GM12878 (cell line): ENCODE measurements around the gene LTC4S. TPM values are rescaled to one million over a fixed set of nuclear protein-coding genes. Genes with fewer than 3 reads are reported as not detected.

Experiments used
- ATAC-seq: fragments of 200-7000 bp; cut with Tn5 transposase; 3 replicates; pipeline ENCODE4 v1.9.1; 2020; ENCODE audit warnings: mild to moderate bottlenecking, moderate library complexity
- BruUV-seq: library from RNA; stranded (reverse); fragments of 400-500 nt; replicated peaks from 2 replicates; lab custom pipeline; 2021; lab: Mats Ljungman, UMichigan
- CTCF ChIA-PET: fragments of 300-600 bp; sonication (Branson Sonifier 250); formaldehyde crosslinking; extraction: SDS; loops from one replicate; lab custom pipeline; 2021; ENCODE audit warnings: inconsistent platforms; lab: Yijun Ruan, JAX
- POLR2A ChIA-PET: fragments of 350-600 bp; formaldehyde crosslinking; extraction: SDS; loops from one replicate; lab custom pipeline; 2021; ENCODE audit warnings: inconsistent platforms; lab: Charles Lee
- RAD21 ChIA-PET: fragments of 300-600 bp; sonication (Branson Sonifier 250); formaldehyde crosslinking; loops from one replicate; lab custom pipeline; 2023; ENCODE audit warnings: antibody characterized with exemption; ENCODE audit not compliant: unreplicated experiment; lab: Charles Lee
- SMC1A ChIA-PET: fragments of 300-600 bp; sonication (Branson Sonifier 250); formaldehyde crosslinking; loops from one replicate; lab custom pipeline; 2023; ENCODE audit not compliant: unreplicated experiment, uncharacterized antibody; lab: Charles Lee
- DNase-seq: peaks from one replicate; pipeline ENCODE4 v3.0.0-alpha.2; 2011; ENCODE audit warnings: low read depth, low spot score
- FAIRE-seq: peaks from 3 replicates; lab custom pipeline; 2011; peaks lifted over from hg19 to GRCh38; lab: Jason Lieb, UNC
- H2AFZ ChIP-seq: 2 replicates; pipeline ENCODE4 v1.6.0; 2011; ENCODE audit warnings: low read depth, low read length, control low read depth; ENCODE audit not compliant: control insufficient read depth
- H3K27ac ChIP-seq: 2 replicates; pipeline ENCODE4 v1.5.1; 2011; ENCODE audit warnings: control low read depth; ENCODE audit not compliant: control insufficient read depth, insufficient read depth
- H3K27me3 ChIP-seq, 2 experiments: replicated peaks in 1 of 2; 2 replicates each; pipeline versions ENCODE4 v1.6.0 to v1.6.1; 2011; ENCODE audit warnings: low read length in 1 of 2; ENCODE audit not compliant: control insufficient read depth in 2 of 2, insufficient read depth in 2 of 2
- H3K36me3 ChIP-seq, 2 experiments: 2 replicates each; pipeline ENCODE4 v1.5.1; 2011; ENCODE audit warnings: low read length in 1 of 2; ENCODE audit not compliant: control insufficient read depth in 2 of 2, insufficient read depth in 2 of 2
- H3K4me1 ChIP-seq: 2 replicates; pipeline ENCODE4 v1.6.1; 2011; ENCODE audit warnings: mild to moderate bottlenecking, low read length, moderate library complexity, mixed read lengths; ENCODE audit not compliant: control insufficient read depth, insufficient read depth
- H3K4me2 ChIP-seq: 2 replicates; pipeline ENCODE4 v1.6.0; 2011; ENCODE audit warnings: control low read depth; ENCODE audit not compliant: control insufficient read depth, insufficient read depth
- H3K4me3 ChIP-seq: fragments of 200-600 bp; sonication (generic); 2 replicates; pipeline ENCODE4 v1.5.1; 2016
- H3K79me2 ChIP-seq: 2 replicates; pipeline ENCODE4 v1.6.0; 2011; ENCODE audit warnings: low read length; ENCODE audit not compliant: control insufficient read depth, insufficient read depth
- H3K9ac ChIP-seq: 2 replicates; pipeline ENCODE4 v1.8.0; 2011; ENCODE audit warnings: low read length, control low read depth, mixed read lengths; ENCODE audit not compliant: control insufficient read depth, insufficient read depth
- H3K9me3 ChIP-seq: replicated peaks from 3 replicates; pipeline ENCODE4 v1.5.1; 2011; ENCODE audit warnings: mild to moderate bottlenecking, low read length; ENCODE audit not compliant: control insufficient read depth, insufficient read depth
- H4K20me1 ChIP-seq: 2 replicates; pipeline ENCODE4 v1.6.0; 2011; ENCODE audit not compliant: control insufficient read depth, insufficient read depth
- ATF2 ChIP-seq: IDR thresholded peaks from 2 replicates; pipeline ENCODE4 v1.6.1; 2012; ENCODE audit warnings: low read length, inconsistent platforms
- CEBPB ChIP-seq, 2 experiments: fragments of 150-350 bp in 1 of 2; IDR thresholded peaks; 2 replicates each; pipeline ENCODE4 v1.6.1; 2012 to 2014; ENCODE audit warnings: low read depth in 2 of 2, low read length in 2 of 2, borderline replicate concordance in 1 of 2, inconsistent platforms in 1 of 2
- FOS ChIP-seq: IDR thresholded peaks from 3 replicates; pipeline ENCODE4 v1.6.1; 2011; ENCODE audit warnings: borderline replicate concordance; ENCODE audit not compliant: insufficient read length; ENCODE audit errors: extremely low read depth
- GATAD2B ChIP-seq: fragments of 450-650 bp; conservative IDR thresholded peaks from 2 replicates; pipeline ENCODE4 v1.6.1; 2017; ENCODE audit warnings: low read depth, mild to moderate bottlenecking, moderate library complexity
- KAT2A ChIP-seq: conservative IDR thresholded peaks from 2 replicates; pipeline ENCODE4 v1.6.1; 2011; ENCODE audit warnings: low read depth, low read length; ENCODE audit not compliant: control insufficient read depth
- NKRF ChIP-seq: fragments of 450-650 bp; conservative IDR thresholded peaks from 2 replicates; pipeline ENCODE4 v1.6.1; 2017; ENCODE audit warnings: mild to moderate bottlenecking, moderate library complexity
- RELA ChIP-seq: fragments of 450-650 bp; IDR thresholded peaks from 2 replicates; pipeline ENCODE4 v1.8.0; 2014; ENCODE audit warnings: borderline replicate concordance; ENCODE audit not compliant: partially characterized antibody
- WGBS: methylation state at CpG from one replicate; pipeline ENCODE4 v1.1.6; 2016; ENCODE audit warnings: low lambda C conversion rate; ENCODE audit not compliant: insufficient replicate concordance, insufficient coverage; ENCODE audit errors: missing lambda C conversion rate; 5-methylcytosine and 5-hydroxymethylcytosine counted together
- in situ Hi-C: fragments of 300-500 bp; cut with MboI; formaldehyde crosslinking; loops from 9 replicates; pipeline ENCODE4 v1.14.3; 2018; ENCODE audit warnings: mixed read lengths
- intact Hi-C: fragments of 100-400 bp; cut with micrococcal nuclease; formaldehyde crosslinking; loops from one replicate; pipeline ENCODE4 v1.14.2; 2022; ENCODE audit not compliant: unreplicated experiment
- polyA plus RNA-seq, 11 experiments: library from polyadenylated mRNA; depleted of rRNA in 4 of 11; unstranded in 6 of 11; stranded (reverse) in 5 of 11; fragments of >200 nt; fragmentation: Nextera tagmentation in 4 of 11; fragmentation: Illumina TruSeq in 1 of 11; extraction: Ambion mirVana in 4 of 11; extraction: Trizol in 1 of 11; gene quantifications; 1 replicate in 1 of 11; 2 replicates in 10 of 11; pipeline versions ENCODE4 v1.2.1 to v1.2.3, GENCODE V29; 2011 to 2016; ENCODE audit warnings: inconsistent platforms in 2 of 11, missing spikeins in 2 of 11, low read depth in 1 of 11
- total RNA-seq, 4 experiments: library from RNA; depleted of rRNA in 3 of 4; stranded (reverse); fragments of >200 nt in 3 of 4; fragmentation: Illumina TruSeq in 1 of 4; extraction: Trizol in 1 of 4; gene quantifications; 2 replicates each; pipeline versions ENCODE4 v1.2.1 to v1.2.3, GENCODE V29; 2013 to 2021

LTC4S gene
- total and polyA plus RNA-seq, 10 of the 15 experiments (the other 5 are each of a cell fraction or from before 2014, with no cell fraction given): 0.78 to 3.6 (median 1.8) TPM; not detected in 5

GRCh38 chr5:179820127-179820482, 26.3 kb downstream of the LTC4S start:
- peaks cover 14% of the 10 kb centered on the region for H4K20me1 ChIP-seq
- no peak for ATAC-seq
- in situ Hi-C loops: loop anchor here (25.0 kb wide), 1 partner anchor 992 kb away; the partner anchor contains the start of gene MGAT1
- WGBS: 48% methylated on average over 12 of the region's 12 CpGs
- no TSS peak for BruUV-seq
- intact Hi-C loops: loop anchor here (2.0 kb wide), 1 partner anchor 39 kb away; the partner anchor contains the start of gene MRNIP
- RAD21 ChIA-PET: interaction anchor here (0.6 to 1.8 kb wide), 5 partner anchors 9 to 196 kb away, joined by 3 to 6 read pairs (median 4); partner anchors contain the start of gene HNRNPH1
- TF ChIP-seq KAT2A (no peak), GATAD2B (no peak), CEBPB (IDR thresholded peaks at IDR 0.05; ENCODE audit: borderline replicate concordance in 1 of 2, low read depth in 2 of 2, low read length in 2 of 2) (no peak), FOS (no peak), ATF2 (no peak), NKRF (no peak), RELA (no peak)
- TF ChIP-seq, all 136 proteins: peak for 0
- ChIA-PET SMC1A (interaction anchor here (1.6 kb wide), 1 partner anchor 18 kb away, joined by 5 read pairs; no protein-coding TSS in a partner anchor), CTCF (interaction anchor here (1.0 to 2.0 kb wide), 7 partner anchors 9 to 86 kb away, joined by 3 to 6 read pairs (median 5); partner anchors contain the start of gene LTC4S), POLR2A (interaction anchor here (0.5 to 2.0 kb wide), 13 partner anchors 9 to 1600 kb away, joined by 3 to 9 read pairs (median 4); partner anchors contain the start of gene HNRNPH1)
- DNase-seq (no peak), FAIRE-seq (no peak)
- peaks cover 38% of the 10 kb centered on the region for H3K4me1 ChIP-seq
- H3K4me2 ChIP-seq: peak overlapping the region; percentile 99
- H3K9ac ChIP-seq: peak overlapping the region; percentile 63
- H3K36me3 ChIP-seq: peaks cover 10 to 14% of the 10 kb centered on the region in 2 experiments
- H3K9me3 ChIP-seq: no peaks in the 10 kb centered on the region
- no peaks in the 10 kb centered on the region for H3K27me3 ChIP-seq
- H3K27ac ChIP-seq: peak overlapping the region; percentile 96
- peak overlapping the region; percentile 68; the same call in 1 of the 2 replicates for H3K4me3 ChIP-seq
- no peak overlapping the region; the same call in 1 of the 2 replicates for H2AFZ ChIP-seq
- peaks cover 29% of the 10 kb centered on the region for H3K79me2 ChIP-seq
